MM.1S (cell line): Measurements from ENCODE around the gene ZNF445.

Experiments used
- CTCF ChIP-seq: fragments of 300-600 bp; sonication (generic); IDR thresholded peaks from 2 replicates; pipeline ENCODE4 v1.5.1; 2016; ENCODE audit warnings: antibody characterized with exemption, low read length, mixed read lengths
- EZH2 ChIP-seq: fragments of 300-600 bp; sonication (generic); optimal IDR thresholded peaks from 2 replicates; pipeline ENCODE3; 2017; ENCODE audit warnings: low read depth, mild to moderate bottlenecking, antibody characterized with exemption, low read length, mixed read lengths

GRCh38 chr3:44467241-44467640 lies 10.2 kb downstream of the ZNF445 start:
- TF ChIP-seq CTCF (no peak), EZH2 (no peak)
